ENCODE measurements around the gene LRRC8D. TPM values are rescaled to one million over a fixed set of nuclear protein-coding genes. Genes with fewer than 3 reads are reported as not detected.

Gene LRRC8D
- total and polyA plus RNA-seq, 9 of the 15 experiments (the other 6 are each of a cell fraction or from before 2014, with no cell fraction given), result 3.4 to 53.9 (median 15.9) TPM

- TF ChIP-seq ZBTB40 (IDR thresholded peaks at IDR 0.05) (no peak; the same call in 1 of the 2 replicates), ZBTB40 (CRISPR knock-in tag; IDR thresholded peaks at IDR 0.05) (no peak), MAFF (IDR thresholded peaks at IDR 0.05; ENCODE audit: low read length) (no peak), GABPB2 (CRISPR knock-in tag; conservative IDR thresholded peaks at IDR 0.05) (no peak), NR3C1 (CRISPR knock-in tag; IDR thresholded peaks at IDR 0.05) (no peak), HNRNPH1 (optimal IDR thresholded peaks at IDR 0.05; ENCODE audit: low read depth, low read length) (no peak), ZNF668 (CRISPR knock-in tag; IDR thresholded peaks at IDR 0.05) (no peak), ZNF507 (tag; conservative IDR thresholded peaks at IDR 0.05) (no peak), E2F4 (CRISPR knock-in tag; IDR thresholded peaks at IDR 0.05; ENCODE audit: low read depth) (no peak), POLR2B (IDR thresholded peaks at IDR 0.05; ENCODE audit: low read depth, partially characterized antibody) (no peak), TEAD4 (IDR thresholded peaks at IDR 0.05; ENCODE audit: low read length) (peak; percentile 93), TEAD4 (CRISPR knock-in tag; IDR thresholded peaks at IDR 0.05; ENCODE audit: borderline replicate concordance) (no peak), RBBP5 (IDR thresholded peaks at IDR 0.05; ENCODE audit: borderline replicate concordance, insufficient read depth, low read length, poor library complexity, severe bottlenecking) (no peak), PCBP2 (IDR thresholded peaks at IDR 0.05; ENCODE audit: low read depth, low read length, poor library complexity, severe bottlenecking) (no peak), PHF20 (IDR thresholded peaks at IDR 0.05; ENCODE audit: partially characterized antibody) (no peak)
- TF ChIP-seq, protein P1, sequence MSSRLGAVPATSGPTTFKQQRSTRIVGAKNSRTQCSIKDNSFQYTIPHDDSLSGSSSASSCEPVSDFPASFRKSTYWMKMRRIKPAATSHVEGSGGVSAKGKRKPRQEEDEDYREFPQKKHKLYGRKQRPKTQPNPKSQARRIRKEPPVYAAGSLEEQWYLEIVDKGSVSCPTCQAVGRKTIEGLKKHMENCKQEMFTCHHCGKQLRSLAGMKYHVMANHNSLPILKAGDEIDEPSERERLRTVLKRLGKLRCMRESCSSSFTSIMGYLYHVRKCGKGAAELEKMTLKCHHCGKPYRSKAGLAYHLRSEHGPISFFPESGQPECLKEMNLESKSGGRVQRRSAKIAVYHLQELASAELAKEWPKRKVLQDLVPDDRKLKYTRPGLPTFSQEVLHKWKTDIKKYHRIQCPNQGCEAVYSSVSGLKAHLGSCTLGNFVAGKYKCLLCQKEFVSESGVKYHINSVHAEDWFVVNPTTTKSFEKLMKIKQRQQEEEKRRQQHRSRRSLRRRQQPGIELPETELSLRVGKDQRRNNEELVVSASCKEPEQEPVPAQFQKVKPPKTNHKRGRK (tag; IDR thresholded peaks at IDR 0.05), result no peak
Measured at GRCh38 chr1:89901957-89902669, 81.3 kb downstream of the LRRC8D start (continued).
